Uterus (tissue), 2 donors: ENCODE results near the gene CDKN2B-AS1.

Experiments used
- CTCF ChIP-seq, 4 experiments: fragments of 200-600 bp in 2 of 4; fragments of 450-650 bp in 2 of 4; sonication (generic) in 2 of 4; IDR thresholded peaks; one replicate each; pipeline ENCODE4 v1.5.1; 2016 to 2019; ENCODE audit warnings: antibody characterized with exemption in 4 of 4, mild to moderate bottlenecking in 2 of 4, moderate library complexity in 1 of 4
- POLR2A ChIP-seq, 2 donors: fragments of 450-650 bp; IDR thresholded peaks; one replicate each; pipeline ENCODE4 v1.6.1; 2016; ENCODE audit warnings: antibody characterized with exemption in 2 of 2, mild to moderate bottlenecking in 1 of 2, moderate library complexity in 1 of 2

GRCh38 chr9:22008717-22009505 is 14.3 kb downstream of the CDKN2B-AS1 start, which contains the start of gene CDKN2B:
- TF ChIP-seq CTCF (IDR thresholded peaks at IDR 0.05): peak; percentile 45 to 88 (median 62)
- TF ChIP-seq POLR2A (IDR thresholded peaks at IDR 0.05): peak; percentile 48 to 56
